Adrenal gland (tissue), 12 donors: Measurements from ENCODE around the gene DNAJB4. TPM values are rescaled to one million over a fixed set of nuclear protein-coding genes. Genes with fewer than 3 reads are reported as not detected.
A peak's percentile ranks its signal among the peaks of the same experiment; 100 is the strongest.

Source experiments
- DNase-seq, 7 donors: peaks; one replicate each; pipeline ENCODE4 v3.0.0-alpha.2; 2019 to 2020
- H3K27ac ChIP-seq, 5 donors: fragments of 200-600 bp; sonication (generic) in 4 of 5; 1 replicate in 3 of 5; 2 replicates in 2 of 5; pipeline versions ENCODE4 v1.5.1 to v1.8.0; 2016 to 2020; ENCODE audit warnings: mild to moderate bottlenecking in 1 of 5
- H3K27me3 ChIP-seq: fragments of 200-600 bp; 2 replicates; pipeline ENCODE4 v1.8.0; 2021
- H3K36me3 ChIP-seq, 2 donors: fragments of 200-600 bp; replicated peaks in 1 of 2; 1 replicate in 1 of 2; 2 replicates in 1 of 2; pipeline versions ENCODE4 v1.5.1 to v1.8.0; 2018 to 2022
- H3K4me1 ChIP-seq, 2 donors: fragments of 200-600 bp; replicated peaks in 1 of 2; 1 replicate in 1 of 2; 2 replicates in 1 of 2; pipeline versions ENCODE4 v1.5.1 to v1.8.0; 2018 to 2021
- H3K4me3 ChIP-seq, 4 donors: fragments of 200-600 bp; sonication (generic) in 3 of 4; one replicate each; pipeline ENCODE4 v1.5.1; 2016 to 2018
- H3K9me3 ChIP-seq, 3 donors: fragments of 200-600 bp; sonication (generic) in 1 of 3; replicated peaks in 1 of 3; 1 replicate in 2 of 3; 2 replicates in 1 of 3; pipeline versions ENCODE4 v1.5.1 to v1.8.0; 2016 to 2021
- CTCF ChIP-seq, 6 experiments: fragments of 450-650 bp in 4 of 6; fragments of 200-600 bp in 2 of 6; sonication (generic) in 1 of 6; IDR thresholded peaks; 1 replicate in 5 of 6; 2 replicates in 1 of 6; pipeline versions ENCODE4 v1.5.1 to v1.8.0; 2016 to 2021; ENCODE audit warnings: antibody characterized with exemption in 6 of 6, mild to moderate bottlenecking in 2 of 6, moderate library complexity in 1 of 6
- POLR2A ChIP-seq, 2 donors: fragments of 450-650 bp; IDR thresholded peaks; one replicate each; pipeline ENCODE4 v1.6.1; 2017; ENCODE audit warnings: antibody characterized with exemption in 2 of 2, mild to moderate bottlenecking in 2 of 2, moderate library complexity in 1 of 2
- WGBS, 4 donors: extraction: QIAGEN DNeasy Blood & Tissue Kit in 2 of 4; methylation state at CpG; one replicate each; pipeline versions ENCODE4 v1.1.5 to v1.1.7; 2013 to 2017; 5-methylcytosine and 5-hydroxymethylcytosine counted together
- intact Hi-C, 2 donors: fragments of 100-400 bp; cut with DNase I; formaldehyde crosslinking; loops; one replicate each; pipeline versions ENCODE4 v1.14.1 to v1.15.0; 2022 to 2023
- polyA plus RNA-seq, 3 donors: library from polyadenylated mRNA; stranded (reverse); fragments of 200-250 nt in 2 of 3; fragments of 350-450 nt in 1 of 3; fragmentation: Illumina TruSeq in 1 of 3; extraction: RNeasy Lipid Tissue Mini Kit (QIAGEN cat#74804) in 1 of 3; gene quantifications; one replicate each; pipeline ENCODE4 v1.2.3, GENCODE V29; 2013 to 2014
- total RNA-seq, 9 donors: library from RNA; depleted of rRNA in 4 of 9; stranded (reverse); fragments of >200 nt in 4 of 9; fragments of 120-200 nt in 1 of 9; fragmentation: NEBNext Ultra II Directional in 1 of 9; extraction: Animal tissue kit (Norgen Biotek cat#: 25700) in 1 of 9; gene quantifications; one replicate each; pipeline versions ENCODE4 v1.1.0 to v1.2.4, GENCODE V29; 2013 to 2023
- donor health status: healthy with polysubstance abuse.
- donor health status: Bipolar disorder and iron deficiency.
- donor health status: DM: yes; HTN: yes; CAD: no.
- donor health status: DM: no; HTN: no; CAD: no.
- donor health status: DM: no; HTN: no; CAD: no.
- donor health status: DM: yes; HTN: yes; CAD: no.

The DNAJB4 gene
- total and polyA plus RNA-seq, 12 donors: 31.8 to 182 (median 68.8) TPM

DNA sequence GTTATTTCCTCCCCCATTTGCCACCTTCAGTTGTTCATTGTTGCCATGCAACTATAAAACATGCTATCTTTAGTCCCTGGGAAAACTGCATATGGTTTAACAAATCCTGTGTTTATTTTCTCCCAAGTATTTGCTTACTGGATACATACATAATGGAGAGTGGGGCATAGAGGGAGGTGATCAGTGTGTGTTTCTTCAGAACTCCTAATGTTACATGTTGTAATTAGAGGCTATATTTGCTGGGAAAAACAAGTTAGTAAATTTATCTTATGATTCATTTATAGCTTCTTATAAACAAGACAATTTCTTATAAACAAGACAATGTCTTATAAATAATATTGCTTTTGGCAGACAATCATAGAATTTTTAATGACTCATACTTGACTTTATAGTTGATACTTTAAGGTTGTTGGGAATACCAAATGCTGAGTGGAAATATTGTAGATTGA lies 33.8 kb downstream of the DNAJB4 start:
- no peak for DNase-seq
- Histone ChIP-seq H3K9me3 (no peaks in the 10 kb centered on the region), H3K4me1 (peaks cover 5 to 31% of the 10 kb centered on the region in 2 donors), H3K36me3 (no peaks in the 10 kb centered on the region), H3K4me3 (no peak overlapping the region), H3K27me3 (no peaks in the 10 kb centered on the region), H3K27ac (peak overlapping the region in 2 of 5 donors; percentile 26 to 50)
- intact Hi-C loops: no loop called here
- TF ChIP-seq POLR2A (IDR thresholded peaks at IDR 0.05): no peak
- TF ChIP-seq CTCF (IDR thresholded peaks at IDR 0.05): no peak

DNA sequence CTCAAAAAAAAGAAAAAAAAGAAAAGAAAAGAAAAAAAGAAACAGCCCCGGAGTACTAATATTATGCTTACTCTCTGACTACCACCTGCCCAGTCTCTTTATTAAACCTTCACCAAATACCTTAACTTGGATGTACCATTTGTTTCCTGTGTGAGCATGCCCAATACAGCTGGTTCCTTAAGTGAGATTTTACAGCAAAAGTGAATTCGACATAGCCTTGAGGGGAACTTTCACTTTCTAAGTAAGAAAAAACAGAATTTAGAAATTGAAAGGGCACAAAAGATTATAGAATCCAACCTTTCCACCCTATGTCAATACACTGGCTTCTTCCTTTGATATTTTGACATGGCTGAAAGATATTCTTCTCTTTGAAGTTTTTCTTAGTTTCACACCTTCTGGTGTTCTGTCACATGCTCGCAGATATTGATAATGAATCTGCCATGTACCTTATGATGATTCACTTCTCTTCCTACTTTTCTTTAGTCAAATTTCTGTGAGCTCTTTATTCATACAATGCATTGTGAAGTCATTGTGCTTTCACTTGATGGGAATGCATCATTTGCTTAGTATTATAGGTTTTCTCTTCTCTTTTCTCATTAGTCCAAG lies 35.8 kb downstream of the DNAJB4 start:
- Histone ChIP-seq H3K9me3 (no peaks in the 10 kb centered on the region), H3K36me3 (no peaks in the 10 kb centered on the region), H3K4me3 (no peak overlapping the region), H3K4me1 (peaks cover 18 to 47% of the 10 kb centered on the region in 2 donors), H3K27me3 (no peaks in the 10 kb centered on the region), H3K27ac (peak overlapping the region in 4 of 5 donors; percentile 14 to 65 (median 26))
- DNase-seq: no peak
- TF ChIP-seq POLR2A (IDR thresholded peaks at IDR 0.05): no peak
- no peak for TF ChIP-seq CTCF (IDR thresholded peaks at IDR 0.05)
- 40 to 59% (median 54%) methylated on average over 3 of the region's 3 CpGs for WGBS, 4 donors
- intact Hi-C loops: no loop called here

GRCh38 chr1:78043436-78043835 lies 38.7 kb downstream of the DNAJB4 start:
- intact Hi-C loops: no loop called here
- Histone ChIP-seq H3K36me3 (no peaks in the 10 kb centered on the region), H3K9me3 (no peaks in the 10 kb centered on the region), H3K27me3 (no peaks in the 10 kb centered on the region), H3K4me1 (peaks cover 18 to 46% of the 10 kb centered on the region in 2 donors), H3K4me3 (no peak overlapping the region), H3K27ac (peak overlapping the region in 3 of 5 donors; percentile 13 to 89 (median 87))
- DNase-seq: no peak
- TF ChIP-seq POLR2A (IDR thresholded peaks at IDR 0.05): no peak
- TF ChIP-seq CTCF (IDR thresholded peaks at IDR 0.05): no peak
- WGBS, 4 donors: 68 to 83% (median 75%) methylated on average over 3 of the region's 3 CpGs

DNA sequence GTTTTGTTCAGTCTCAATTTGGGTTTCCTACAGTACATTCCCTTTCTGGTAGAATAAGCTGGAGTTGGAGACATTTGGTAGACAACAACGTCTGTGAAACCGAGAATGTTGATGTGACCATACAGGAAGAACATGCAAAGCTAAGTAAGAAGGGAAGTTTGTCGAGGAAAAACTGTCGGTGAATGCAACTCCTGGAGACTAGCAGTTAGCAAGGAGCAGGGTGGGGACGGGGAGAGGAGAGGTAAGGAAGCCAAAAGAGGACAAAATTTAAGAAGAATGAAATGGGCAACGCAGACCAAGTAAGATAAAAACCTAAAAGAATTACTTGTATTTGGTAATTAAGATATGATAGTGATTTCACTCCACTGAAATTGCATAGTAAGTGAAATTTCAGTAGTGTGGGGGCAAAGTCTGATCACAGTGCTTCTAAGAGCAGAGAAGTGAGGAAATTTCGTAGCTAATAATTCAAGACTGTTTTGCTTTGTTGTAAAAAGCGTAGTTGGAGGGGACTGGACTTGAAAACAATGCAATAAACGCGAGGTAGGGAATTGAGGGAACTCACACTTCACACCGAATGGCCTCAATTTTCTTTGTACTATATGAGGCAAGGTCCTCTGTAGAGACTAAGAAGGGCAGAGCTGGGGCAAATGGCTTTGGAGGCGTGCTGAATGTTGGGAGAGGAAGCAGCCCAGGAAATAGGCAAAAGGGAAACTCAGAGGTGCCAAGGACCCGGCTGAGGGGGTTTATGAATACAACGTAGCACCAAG lies 40.2 kb downstream of the DNAJB4 start:
- DNase-seq: peak in 4 of 7 donors; percentile 31 to 41 (median 38)
- Histone ChIP-seq H3K27me3 (no peaks in the 10 kb centered on the region), H3K4me3 (peak overlapping the region in 3 of 4 donors; percentile 29 to 92 (median 76)), H3K27ac (peak overlapping the region; percentile 56 to 89 (median 87)), H3K4me1 (peaks cover 23 to 42% of the 10 kb centered on the region in 2 donors), H3K9me3 (no peaks in the 10 kb centered on the region), H3K36me3 (no peaks in the 10 kb centered on the region)
- TF ChIP-seq CTCF (IDR thresholded peaks at IDR 0.05): no peak
- no peak for TF ChIP-seq POLR2A (IDR thresholded peaks at IDR 0.05)
- 37 to 53% (median 40%) methylated on average over 14 of the region's 14 CpGs for WGBS, 4 donors
- intact Hi-C loops: no loop called here
